Lower lobe of right lung (tissue), 2 donors: ENCODE data around the gene CYTH1. TPM values are rescaled to one million over a fixed set of nuclear protein-coding genes. Genes with fewer than 3 reads are reported as not detected.
A peak's percentile ranks its signal among the peaks of the same experiment; 100 is the strongest.

Source experiments
- ATAC-seq, 2 donors: fragments of 200-7000 bp; cut with Tn5 transposase; one replicate each; pipeline ENCODE4 v1.9.1; 2020 to 2022; ENCODE audit warnings: mild to moderate bottlenecking in 2 of 2, moderate library complexity in 2 of 2
- DNase-seq: peaks from one replicate; pipeline ENCODE4 v3.0.0-alpha.2; 2020
- H3K27ac ChIP-seq: fragments of 200-600 bp; one replicate; pipeline ENCODE4 v1.8.0; 2022
- H3K27me3 ChIP-seq: fragments of 200-600 bp; one replicate; pipeline ENCODE4 v1.8.0; 2022; ENCODE audit warnings: low read depth
- H3K36me3 ChIP-seq: fragments of 200-600 bp; one replicate; pipeline ENCODE4 v1.8.0; 2022; ENCODE audit warnings: mild to moderate bottlenecking
- H3K4me1 ChIP-seq: fragments of 200-600 bp; one replicate; pipeline ENCODE4 v1.8.0; 2022
- H3K4me3 ChIP-seq: fragments of 200-600 bp; one replicate; pipeline ENCODE4 v1.8.0; 2022; ENCODE audit warnings: mild to moderate bottlenecking
- H3K9me3 ChIP-seq: fragments of 200-600 bp; one replicate; pipeline ENCODE4 v1.8.0; 2022
- intact Hi-C: fragments of 100-400 bp; cut with DNase I; formaldehyde crosslinking; loops from one replicate; pipeline ENCODE4 v1.11.0; 2022
- total RNA-seq: library from RNA; stranded (reverse); fragmentation: NEBNext Ultra II Directional; extraction: Animal tissue kit (Norgen Biotek cat#: 25700); gene quantifications from one replicate; pipeline ENCODE4 v1.2.1, GENCODE V29; 2021
- TF ChIP-seq, protein P1 (sequence below): fragments of 200-600 bp; IDR thresholded peaks from one replicate; pipeline ENCODE4 v1.8.0; 2022; ENCODE audit warnings: antibody characterized with exemption, mild to moderate bottlenecking
- donor health status: DM: no; HTN: yes; CAD: no; lungs with severe emphysema.

The CYTH1 gene
- total RNA-seq, 1 donor from 2014 or later: 110 TPM

DNA sequence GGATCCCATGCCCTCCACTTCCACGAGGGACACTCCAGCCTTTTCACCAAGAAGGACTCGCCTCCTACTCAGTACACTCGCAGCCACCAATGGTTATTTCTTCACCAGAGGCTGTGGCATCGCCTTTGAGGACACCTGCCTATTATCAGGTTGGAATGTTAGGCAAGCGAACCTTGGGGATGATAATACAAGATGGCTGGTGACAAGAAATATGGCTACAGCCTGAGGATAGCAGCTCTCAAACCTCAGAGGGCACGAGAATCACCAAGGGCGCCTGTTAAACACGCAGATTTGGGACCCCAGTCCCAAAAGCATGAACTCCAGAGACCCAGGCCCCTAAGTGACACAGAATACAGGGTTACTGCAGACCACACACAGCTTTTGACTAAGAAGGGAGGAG is 58.1 kb downstream of the CYTH1 start:
- intact Hi-C loops: no loop called here
- peaks cover 74% of the 10 kb centered on the region for H3K4me1 ChIP-seq
- DNase-seq (no peak), ATAC-seq (peak in 1 of 2 donors; percentile 2)
- TF ChIP-seq, protein P1, sequence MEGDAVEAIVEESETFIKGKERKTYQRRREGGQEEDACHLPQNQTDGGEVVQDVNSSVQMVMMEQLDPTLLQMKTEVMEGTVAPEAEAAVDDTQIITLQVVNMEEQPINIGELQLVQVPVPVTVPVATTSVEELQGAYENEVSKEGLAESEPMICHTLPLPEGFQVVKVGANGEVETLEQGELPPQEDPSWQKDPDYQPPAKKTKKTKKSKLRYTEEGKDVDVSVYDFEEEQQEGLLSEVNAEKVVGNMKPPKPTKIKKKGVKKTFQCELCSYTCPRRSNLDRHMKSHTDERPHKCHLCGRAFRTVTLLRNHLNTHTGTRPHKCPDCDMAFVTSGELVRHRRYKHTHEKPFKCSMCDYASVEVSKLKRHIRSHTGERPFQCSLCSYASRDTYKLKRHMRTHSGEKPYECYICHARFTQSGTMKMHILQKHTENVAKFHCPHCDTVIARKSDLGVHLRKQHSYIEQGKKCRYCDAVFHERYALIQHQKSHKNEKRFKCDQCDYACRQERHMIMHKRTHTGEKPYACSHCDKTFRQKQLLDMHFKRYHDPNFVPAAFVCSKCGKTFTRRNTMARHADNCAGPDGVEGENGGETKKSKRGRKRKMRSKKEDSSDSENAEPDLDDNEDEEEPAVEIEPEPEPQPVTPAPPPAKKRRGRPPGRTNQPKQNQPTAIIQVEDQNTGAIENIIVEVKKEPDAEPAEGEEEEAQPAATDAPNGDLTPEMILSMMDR: no peak
- H3K27me3 ChIP-seq: no peaks in the 10 kb centered on the region
- no peak overlapping the region for H3K27ac ChIP-seq
- H3K4me3 ChIP-seq: no peak overlapping the region
- H3K9me3 ChIP-seq: no peaks in the 10 kb centered on the region
- peaks cover 14% of the 10 kb centered on the region for H3K36me3 ChIP-seq

DNA sequence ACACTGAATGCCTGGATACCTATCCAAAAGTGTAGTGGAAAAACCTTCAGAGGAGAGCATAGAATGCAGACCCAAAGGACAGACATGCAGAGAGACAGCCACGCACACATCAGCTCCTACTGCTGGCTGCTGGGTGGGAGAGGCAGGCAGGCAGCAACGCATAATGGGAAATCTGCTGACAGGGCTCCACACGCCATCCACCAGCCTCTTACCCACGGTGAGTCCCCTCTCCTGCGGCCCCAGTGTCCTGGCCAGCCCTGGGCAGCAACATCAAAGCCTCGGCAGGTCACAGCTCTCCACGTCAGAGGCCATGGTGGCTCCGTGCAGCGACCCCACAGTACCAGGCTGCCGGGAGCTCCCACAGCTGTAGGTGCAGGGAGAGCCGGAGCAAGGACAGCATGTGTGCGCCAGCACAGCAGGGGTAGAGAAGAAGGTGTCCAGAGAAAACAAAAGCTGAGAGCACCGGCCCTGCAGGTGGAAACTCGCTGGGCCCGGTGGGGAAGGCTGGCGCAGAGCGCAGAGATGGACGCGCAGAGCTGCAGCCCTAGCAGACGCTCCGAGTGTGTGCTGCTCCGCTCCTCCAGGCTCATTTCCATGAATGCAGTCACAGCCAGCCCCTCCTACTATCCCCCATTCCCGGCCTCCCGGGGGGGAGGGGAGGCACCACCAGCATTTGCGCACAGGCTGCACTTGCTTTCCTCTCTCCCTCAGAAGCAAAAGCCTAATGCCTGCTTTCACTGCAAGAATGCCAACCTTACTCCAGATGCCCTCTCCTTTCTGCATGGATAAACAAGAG is 58.9 kb downstream of the CYTH1 start:
- ATAC-seq: peak; percentile 19 to 43
- Histone ChIP-seq H3K36me3 (peaks cover 14% of the 10 kb centered on the region), H3K4me3 (peak overlapping the region; percentile 14), H3K27ac (peak overlapping the region; percentile 7), H3K4me1 (peaks cover 82% of the 10 kb centered on the region), H3K9me3 (no peaks in the 10 kb centered on the region), H3K27me3 (no peaks in the 10 kb centered on the region)
- no peak for DNase-seq
- intact Hi-C loops: no loop called here
- TF ChIP-seq, protein P1: no peak

DNA sequence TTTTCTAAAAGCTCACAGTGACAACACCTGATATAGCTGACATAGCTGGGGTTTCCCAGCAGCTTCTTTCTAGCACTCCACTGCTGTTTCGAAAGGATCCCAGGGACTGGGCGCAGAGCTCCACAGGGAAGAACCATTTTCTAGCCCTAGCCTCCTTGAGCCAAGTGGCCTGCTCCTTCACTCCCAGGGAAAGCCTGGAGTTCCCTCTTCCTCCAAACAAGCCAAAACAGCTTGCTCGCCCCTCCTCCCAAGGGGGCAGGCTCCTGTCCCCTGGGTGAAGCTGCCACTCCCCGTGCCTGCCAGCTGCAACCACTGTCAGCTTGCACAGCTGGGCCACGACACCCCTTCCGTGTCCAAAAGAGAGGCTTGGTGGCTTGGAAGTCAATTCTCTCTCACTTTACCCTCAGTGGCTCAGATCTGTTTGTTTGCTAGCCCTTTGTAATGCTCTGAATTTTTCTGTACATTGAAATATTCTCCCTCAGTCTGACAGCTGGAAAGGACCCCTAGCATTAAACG is 59.8 kb downstream of the CYTH1 start:
- TF ChIP-seq, protein P1: no peak
- DNase-seq (peak; percentile 67), ATAC-seq (peak; percentile 42 to 47)
- Histone ChIP-seq H3K4me1 (peaks cover 87% of the 10 kb centered on the region), H3K4me3 (peak overlapping the region; percentile 14), H3K9me3 (no peaks in the 10 kb centered on the region), H3K36me3 (peaks cover 10% of the 10 kb centered on the region), H3K27ac (peak overlapping the region; percentile 7), H3K27me3 (no peaks in the 10 kb centered on the region)
- intact Hi-C loops: no loop called here

DNA sequence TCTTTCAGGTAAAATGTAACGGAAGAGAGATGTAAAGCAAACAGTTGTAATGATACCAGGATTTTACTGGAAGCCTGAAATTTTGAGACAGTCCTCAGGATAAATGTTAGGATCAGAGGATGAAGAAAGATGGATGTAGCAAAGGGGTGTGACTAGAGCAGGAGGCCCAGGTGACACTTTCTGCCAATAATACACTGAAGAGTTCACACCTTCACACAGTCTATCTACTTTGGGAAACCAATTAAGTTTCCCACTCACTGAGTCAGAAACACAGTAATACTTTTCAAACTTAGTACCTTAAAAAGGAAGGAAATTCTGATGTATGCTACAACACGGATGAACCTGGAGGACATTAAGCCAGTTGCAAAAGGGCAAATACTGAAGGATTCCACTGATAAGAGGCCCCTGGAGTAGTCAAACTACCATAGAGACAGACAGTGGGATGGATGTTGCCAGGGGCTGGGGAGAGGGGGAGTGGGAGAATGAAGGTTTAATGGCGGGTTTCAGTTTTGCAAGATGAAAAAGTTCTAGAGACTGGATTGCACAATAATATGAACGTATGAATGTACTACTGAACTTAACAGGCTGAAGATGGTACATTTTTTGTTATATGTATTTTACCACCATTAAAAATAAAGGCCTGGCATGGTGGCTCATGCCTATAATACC is 62.3 kb downstream of the CYTH1 start:
- TF ChIP-seq, protein P1: no peak
- no peak overlapping the region for H3K4me3 ChIP-seq
- no peak overlapping the region for H3K27ac ChIP-seq
- H3K9me3 ChIP-seq: no peaks in the 10 kb centered on the region
- intact Hi-C loops: no loop called here
- H3K27me3 ChIP-seq: no peaks in the 10 kb centered on the region
- H3K4me1 ChIP-seq: peaks cover 96% of the 10 kb centered on the region
- DNase-seq (no peak), ATAC-seq (no peak)
- H3K36me3 ChIP-seq: no peaks in the 10 kb centered on the region

DNA sequence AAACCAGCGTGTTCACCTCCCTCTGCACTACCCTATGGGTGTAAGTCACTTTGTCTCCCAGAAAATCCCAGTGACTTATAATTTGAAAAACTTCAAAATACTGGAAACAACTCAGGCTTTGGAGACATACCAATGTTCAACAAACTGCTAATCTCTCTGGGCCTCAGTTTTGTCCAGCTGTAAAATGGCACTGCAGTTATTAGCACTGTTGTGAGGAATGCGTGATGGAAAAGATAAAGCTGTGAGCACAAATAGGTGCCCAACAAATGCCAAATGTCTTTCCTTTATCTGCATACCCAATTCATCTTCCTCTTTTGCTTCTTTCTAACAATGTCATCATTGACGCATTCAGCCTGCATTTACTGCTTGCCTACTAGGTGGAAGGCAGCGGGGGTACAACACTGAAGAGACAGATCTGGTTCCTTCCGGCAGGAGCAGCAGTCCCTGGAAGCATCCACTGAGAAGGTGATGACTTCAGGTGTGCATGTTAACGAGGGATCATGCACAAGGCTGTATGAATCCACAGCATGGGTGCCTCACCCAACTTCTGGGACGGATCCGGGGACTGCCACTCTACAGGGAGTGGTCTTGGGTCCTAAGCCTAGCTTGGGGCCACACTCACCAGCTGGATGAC is 63.4 kb downstream of the CYTH1 start:
- intact Hi-C loops: no loop called here
- no peaks in the 10 kb centered on the region for H3K36me3 ChIP-seq
- H3K27me3 ChIP-seq: no peaks in the 10 kb centered on the region
- TF ChIP-seq, protein P1: no peak
- H3K27ac ChIP-seq: peak overlapping the region; percentile 38
- no peak overlapping the region for H3K4me3 ChIP-seq
- DNase-seq: no peak
- H3K4me1 ChIP-seq: peaks cover 94% of the 10 kb centered on the region
- no peaks in the 10 kb centered on the region for H3K9me3 ChIP-seq
- no peak for ATAC-seq
